CD4-positive, alpha-beta T cell treated with Interleukin-15 for 4 hours (primary cell): ENCODE data around the gene KCTD15.
"Not testable (repeated sequence)": the region's sequence is repeated elsewhere in the genome, so short reads cannot be mapped to it uniquely, and the experiment has no call there.

Experiments
- DNase-seq: peaks from one replicate; pipeline ENCODE4 v3.0.0-alpha.2; 2020; ENCODE audit warnings: low spot score

KCTD15 gene

GRCh38 chr19:33814181-33815165, 17.8 kb downstream of the KCTD15 start:
- DNase-seq, result no peak

DNA sequence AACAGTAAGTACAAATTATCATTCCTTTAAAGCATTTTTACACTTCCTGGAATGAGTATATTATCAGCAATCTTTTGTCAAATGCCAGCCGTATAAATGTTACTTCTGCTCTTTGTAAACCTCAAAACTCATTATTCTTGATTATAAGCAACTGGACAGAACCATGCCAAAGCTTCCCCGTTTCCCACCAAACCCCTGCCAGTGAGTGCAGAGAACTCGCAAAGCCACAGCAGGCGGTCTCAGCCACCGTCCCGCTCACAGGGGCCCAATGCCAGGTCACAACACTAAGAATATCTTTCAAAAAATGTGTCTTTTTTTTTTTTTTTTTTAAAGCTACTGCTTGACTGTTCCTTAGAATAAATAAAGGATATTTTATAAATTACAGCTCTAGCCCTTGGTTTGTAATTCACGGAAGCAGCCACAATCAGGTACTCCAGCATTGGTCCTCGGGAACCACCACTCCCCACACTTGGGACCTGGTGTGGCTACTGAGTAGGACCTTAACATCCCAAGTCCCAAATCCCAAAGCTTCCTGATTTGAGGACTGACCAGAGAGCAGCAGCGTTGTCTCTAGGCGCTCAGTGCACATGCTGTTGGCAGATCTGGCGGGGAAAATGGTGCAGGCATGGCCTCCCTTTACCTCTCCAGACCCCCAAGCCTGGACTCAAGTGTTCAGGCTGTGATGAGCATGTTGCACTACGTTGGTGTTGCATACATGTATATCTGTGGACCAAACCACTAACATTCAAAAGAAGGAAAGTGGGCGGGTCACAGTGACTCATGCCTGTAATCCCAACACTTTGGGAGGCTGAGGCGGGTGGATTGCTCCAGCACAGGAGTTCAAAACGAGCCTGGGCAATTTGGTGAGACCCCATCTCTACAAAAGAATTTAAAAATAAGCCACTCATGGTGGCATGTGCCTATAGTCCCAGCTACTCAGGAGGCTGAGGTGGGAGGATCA, 19.0 kb downstream of the KCTD15 start:
- DNase-seq, result no peak

DNA sequence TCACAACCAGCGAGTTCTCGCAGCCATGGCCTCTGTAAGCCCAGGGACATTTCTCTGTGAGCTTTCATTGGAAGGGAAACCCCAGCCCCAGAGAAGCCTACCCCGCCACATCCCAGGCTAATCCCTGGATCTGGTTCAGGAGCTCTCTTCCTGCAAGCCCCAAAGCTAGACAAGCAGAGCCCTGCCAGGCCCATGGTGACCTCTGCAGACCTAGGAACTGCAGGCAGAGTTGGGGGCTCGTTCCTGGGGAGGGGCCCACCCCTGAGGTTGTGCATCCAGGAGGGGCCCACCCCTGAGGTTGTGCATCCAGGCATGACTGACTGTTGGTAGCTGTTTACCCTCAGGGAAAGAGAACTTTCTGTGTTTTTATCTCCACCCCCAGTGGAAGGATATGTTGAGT, 21.7 kb downstream of the KCTD15 start:
- no peak for DNase-seq

DNA sequence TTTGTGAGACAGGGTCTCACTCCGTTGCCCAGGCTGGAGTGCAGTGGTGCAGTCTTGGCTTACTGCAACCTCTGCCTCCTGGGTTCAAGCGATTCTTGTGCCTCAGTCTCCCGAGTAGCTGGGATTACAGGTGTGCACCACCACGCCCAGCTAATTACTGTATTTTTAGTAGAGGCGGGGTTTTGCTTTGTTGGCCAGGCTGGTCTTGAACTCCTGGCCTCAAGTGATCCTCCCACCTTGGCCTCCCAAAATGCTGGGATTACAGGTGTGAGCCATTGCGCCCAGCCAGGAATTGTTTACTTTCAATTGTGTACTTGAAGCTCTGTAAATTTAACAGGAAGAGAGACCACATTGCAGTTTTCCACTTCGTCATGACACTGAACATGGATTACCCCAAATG, 22.4 kb downstream of the KCTD15 start:
- DNase-seq, result not testable (repeated sequence)

DNA sequence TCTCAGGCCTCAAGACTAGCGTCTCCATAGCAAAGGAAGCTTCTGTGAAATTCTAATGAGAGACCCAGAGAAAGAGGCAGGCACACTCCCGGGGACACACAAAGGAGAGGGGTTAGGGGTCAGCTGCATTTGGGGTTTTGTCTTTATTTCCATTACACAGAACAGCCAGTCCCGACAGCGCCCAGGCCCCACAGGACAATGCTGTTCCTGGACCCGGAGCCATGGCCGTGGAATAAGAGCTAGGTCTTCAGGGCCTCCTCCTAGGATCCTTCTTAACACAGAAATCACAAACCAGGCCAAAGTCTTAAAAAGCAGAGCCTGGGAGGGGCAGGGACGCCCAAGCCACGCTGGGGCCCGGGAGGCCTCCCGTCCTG, 22.8 kb downstream of the KCTD15 start:
- no peak for DNase-seq

- peak; percentile 47 for DNase-seq
These were observed 23.5 kb downstream of the KCTD15 start for GRCh38 chr19:33819880-33820781.

DNA sequence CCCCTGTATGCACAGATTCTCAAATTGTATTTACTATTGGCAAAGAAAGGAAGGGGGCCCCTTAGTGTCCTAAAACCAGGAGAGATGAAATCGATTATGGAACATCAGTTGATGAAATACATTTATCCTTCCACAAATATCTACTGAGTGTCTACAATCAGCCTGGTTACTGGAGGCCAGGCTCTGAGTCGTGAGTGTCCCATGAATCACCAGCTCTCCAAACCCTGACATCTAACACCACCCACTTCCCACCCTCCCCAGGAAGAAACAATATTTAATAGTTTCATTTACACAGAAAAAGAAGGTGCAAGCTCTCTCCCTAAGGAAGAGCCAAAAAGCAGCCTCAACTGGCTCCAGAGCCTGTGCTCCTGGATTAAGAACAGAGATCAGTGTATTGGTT, 25.2 kb downstream of the KCTD15 start:
- DNase-seq, result no peak

GRCh38 chr19:33823341-33823740, 26.7 kb downstream of the KCTD15 start:
- no peak for DNase-seq

DNA sequence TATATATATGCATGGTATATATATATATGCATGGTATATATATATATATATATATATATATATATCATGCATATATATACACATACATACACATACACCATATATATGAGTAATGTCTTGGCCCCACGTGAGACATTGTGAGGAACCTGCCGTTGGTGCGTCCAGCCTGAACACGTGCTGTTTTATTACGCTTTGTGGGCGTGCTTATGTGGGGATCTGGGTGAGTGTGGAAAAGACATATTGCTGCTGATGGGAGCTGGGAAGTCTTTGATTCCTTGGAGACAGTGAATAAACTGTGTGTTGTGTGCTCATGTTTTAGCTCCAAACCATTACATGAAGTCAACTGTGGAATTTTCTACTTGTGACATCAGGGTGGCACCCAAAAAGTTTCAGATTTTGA, 28.9 kb downstream of the KCTD15 start:
- no peak for DNase-seq

DNA sequence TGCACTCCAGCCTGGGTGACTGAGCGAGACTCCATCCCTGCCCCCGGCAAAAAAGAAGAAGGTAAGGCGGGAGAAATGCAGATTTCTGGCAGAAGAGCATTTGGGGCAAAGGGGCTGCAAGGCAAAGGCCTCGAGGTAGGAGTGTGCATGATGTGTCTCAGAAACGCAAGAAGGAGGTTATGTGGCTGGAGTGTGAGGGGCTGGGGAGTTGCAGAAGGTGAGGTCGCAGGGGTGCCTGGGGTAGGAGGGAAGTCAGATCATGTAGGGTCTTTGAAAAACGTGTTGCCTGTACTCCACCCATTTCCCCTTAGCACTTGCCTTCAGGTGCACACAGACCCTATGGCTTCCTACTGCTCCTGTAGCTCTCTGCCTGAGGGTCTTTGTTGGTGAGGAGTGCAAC, 29.9 kb downstream of the KCTD15 start:
- no peak for DNase-seq

DNA sequence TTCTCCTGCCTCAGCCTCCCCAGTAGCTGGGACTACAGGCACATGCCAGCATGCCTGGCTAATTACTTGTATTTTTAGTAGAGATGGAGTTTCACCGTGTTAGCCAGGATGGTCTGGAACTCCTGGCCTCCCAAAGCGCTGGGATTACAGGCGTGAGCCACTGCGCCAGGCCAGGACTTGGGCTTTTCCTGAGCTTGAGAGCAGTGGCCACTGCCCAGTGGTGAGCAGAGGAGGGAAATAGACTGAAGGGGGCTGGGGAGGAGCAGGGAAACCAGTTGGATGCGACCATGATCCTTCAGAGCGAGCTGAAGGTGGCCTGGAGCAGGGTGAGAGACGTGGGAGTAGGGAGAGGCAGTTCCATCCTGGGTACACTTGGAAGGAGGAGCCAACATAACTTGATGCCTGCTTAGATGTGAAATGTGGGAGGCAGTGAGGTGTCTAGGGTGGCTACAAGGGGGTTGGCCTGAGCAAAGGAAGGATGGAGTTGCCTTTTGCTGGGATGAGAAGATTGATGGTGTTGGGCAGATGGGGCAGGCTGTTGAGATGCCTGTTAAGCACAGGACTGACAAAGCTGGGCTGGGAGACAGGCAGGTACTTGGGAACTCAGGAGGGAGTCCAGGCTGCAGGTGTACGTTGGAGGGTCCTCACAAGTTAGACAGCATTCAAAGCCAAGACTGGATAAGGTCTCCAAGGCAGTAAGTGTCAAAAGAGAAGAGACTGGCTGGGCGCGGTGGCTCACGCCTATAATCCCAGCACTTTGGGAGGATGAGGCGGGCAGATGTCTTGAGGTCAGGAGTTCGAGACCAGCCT, 31.8 kb downstream of the KCTD15 start:
- no peak for DNase-seq

DNA sequence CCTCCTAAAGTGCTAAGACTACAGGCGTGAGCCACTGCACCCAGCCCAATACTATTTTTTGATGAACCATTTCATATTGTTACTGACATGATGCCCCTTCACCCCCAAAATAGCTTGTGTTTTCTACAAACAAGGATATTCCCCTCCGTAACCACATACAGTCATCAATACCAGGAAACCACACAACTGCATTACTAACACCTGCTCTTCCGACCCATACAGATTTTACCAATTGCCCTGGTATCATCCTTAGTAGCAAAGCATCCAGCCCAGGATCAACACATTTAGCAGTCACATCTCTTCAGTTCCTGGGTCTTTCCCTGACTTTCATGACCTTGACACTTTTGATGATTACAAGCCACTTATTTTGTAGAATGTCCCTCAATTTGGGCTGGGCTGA, 33.6 kb downstream of the KCTD15 start:
- DNase-seq, result no peak

DNA sequence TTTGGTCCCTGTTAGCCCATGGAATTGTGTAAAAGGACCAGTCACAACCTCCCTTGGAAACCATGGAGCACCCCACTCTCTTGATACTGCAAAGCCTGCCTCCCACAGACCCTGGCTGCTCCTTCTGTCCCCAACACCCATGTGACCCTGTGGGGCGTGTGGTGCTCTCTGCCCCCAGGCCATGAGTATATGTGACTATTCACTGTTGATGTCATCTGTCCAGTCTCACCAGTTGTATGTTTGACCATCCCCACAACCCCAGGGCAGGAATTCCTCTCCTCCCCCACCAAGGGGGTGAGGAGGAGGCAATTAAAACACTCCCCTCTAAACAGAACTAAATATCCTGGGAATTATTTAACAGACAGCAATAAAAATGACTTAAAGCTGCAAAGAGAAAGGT, 35.2 kb downstream of the KCTD15 start:
- no peak for DNase-seq

- no peak for DNase-seq
These were observed 36.0 kb downstream of the KCTD15 start for GRCh38 chr19:33832633-33833032.

GRCh38 chr19:33840382-33840781, 43.7 kb downstream of the KCTD15 start:
- no peak for DNase-seq

GRCh38 chr19:33840783-33841182, 44.1 kb downstream of the KCTD15 start:
- DNase-seq, result no peak

DNA sequence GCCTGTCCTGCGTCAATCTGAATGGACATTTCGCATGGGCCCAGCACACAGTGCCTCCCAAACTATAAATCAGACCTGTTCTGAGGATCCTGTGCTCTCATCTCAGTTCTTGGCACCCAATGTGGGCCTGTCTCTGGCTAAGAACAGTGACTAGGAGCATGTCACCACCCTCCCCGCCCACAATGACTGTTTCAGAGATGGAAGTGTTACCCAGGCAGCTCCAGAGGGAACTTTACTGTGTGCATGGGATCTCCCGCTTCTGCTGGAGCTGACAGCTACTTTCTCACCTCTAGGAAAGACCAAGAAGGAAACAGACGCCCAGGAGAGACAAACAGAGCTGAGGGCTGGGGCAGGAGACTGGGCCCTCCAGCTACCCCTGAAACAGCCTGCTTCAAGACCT, 45.0 kb downstream of the KCTD15 start:
- no peak for DNase-seq

DNA sequence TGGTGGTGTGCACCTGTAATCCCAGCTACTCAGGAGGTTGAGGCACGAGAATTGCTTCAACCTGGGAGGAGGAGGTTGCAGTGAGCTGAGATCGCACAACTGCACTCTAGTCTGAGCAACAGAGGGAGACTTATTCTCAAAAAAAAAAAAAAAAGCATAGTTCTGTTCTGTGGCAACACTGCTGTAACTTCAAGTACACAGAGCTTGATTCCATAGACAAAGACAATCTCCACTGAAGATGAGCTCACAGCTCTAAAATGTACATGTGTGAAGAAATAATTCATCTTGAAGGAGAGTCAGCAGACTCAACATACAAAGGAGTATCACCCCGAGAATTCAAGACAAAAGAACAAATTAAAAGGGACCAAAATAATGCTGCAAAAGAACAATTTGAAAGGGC, 47.8 kb downstream of the KCTD15 start:
- no peak for DNase-seq

- no peak for DNase-seq
These were observed 48.8 kb downstream of the KCTD15 start for GRCh38 chr19:33845498-33845897.

GRCh38 chr19:33849551-33850147, 53.0 kb downstream of the KCTD15 start:
- DNase-seq, result no peak

- no peak for DNase-seq
These were observed 62.3 kb downstream of the KCTD15 start for GRCh38 chr19:33859016-33859415.
